ENCODE results near the gene GNRHR.

DNA sequence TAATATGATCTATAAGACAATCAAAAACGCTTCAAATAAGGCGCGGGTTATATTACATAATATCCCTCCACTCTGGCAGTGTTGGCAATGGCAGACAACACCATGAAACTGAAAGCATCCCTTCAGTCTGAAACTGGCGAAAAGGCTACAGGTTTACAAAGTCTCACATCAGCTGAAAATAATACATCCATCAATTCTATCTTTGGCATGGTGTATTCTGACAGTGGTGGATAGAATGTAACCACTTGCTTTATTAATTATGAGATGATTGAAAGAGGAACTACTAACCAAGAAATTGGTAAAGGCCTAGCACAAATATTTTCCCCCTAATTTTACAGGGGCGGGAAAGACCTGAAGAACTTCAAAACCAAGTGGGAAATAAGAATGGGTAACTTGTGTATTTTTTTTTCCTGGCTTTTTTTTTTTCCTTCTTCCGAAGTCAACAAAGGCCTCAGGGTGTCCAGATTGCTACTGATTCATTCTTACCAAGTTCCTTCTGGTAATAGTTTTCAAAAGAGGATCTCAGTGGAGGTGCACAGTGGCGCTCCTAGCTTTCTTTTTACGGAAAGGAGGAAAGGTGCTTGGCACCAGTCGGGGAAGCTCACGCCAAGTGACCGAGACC is 54.0 kb downstream of the GNRHR start:
- TF ChIP-seq TAF1 (IDR thresholded peaks at IDR 0.05; ENCODE audit: borderline replicate concordance, low read depth, low read length) (no peak), POLR2A (IDR thresholded peaks at IDR 0.05; ENCODE audit: low read depth, low read length) (no peak)
